IgD-negative memory B cell (primary cell): Measurements from ENCODE around the gene AGPAT2. TPM values are rescaled to one million over a fixed set of nuclear protein-coding genes. Genes with fewer than 3 reads are reported as not detected.

Experiments used
- H3K27ac Mint-ChIP-seq, 3 donors: one replicate each; pipeline ENCODE4 v1.8.0; 2020 to 2022; ENCODE audit warnings: mild to moderate bottlenecking in 3 of 3, mixed read lengths in 3 of 3, moderate library complexity in 1 of 3
- H3K27me3 Mint-ChIP-seq: one replicate; pipeline ENCODE4 v1.8.0; 2021; ENCODE audit warnings: mixed read lengths
- H3K36me3 Mint-ChIP-seq: one replicate; pipeline ENCODE4 v1.8.0; 2020; ENCODE audit warnings: mild to moderate bottlenecking, mixed read lengths
- H3K4me1 Mint-ChIP-seq, 3 donors: one replicate each; pipeline ENCODE4 v1.8.0; 2020 to 2022; ENCODE audit warnings: mixed read lengths in 3 of 3, mild to moderate bottlenecking in 1 of 3
- H3K4me3 Mint-ChIP-seq, 4 donors: one replicate each; pipeline ENCODE4 v1.8.0; 2020 to 2022; ENCODE audit warnings: mild to moderate bottlenecking in 4 of 4, mixed read lengths in 4 of 4, moderate library complexity in 3 of 4
- H3K9me3 Mint-ChIP-seq, 3 donors: one replicate each; pipeline ENCODE4 v1.8.0; 2020 to 2021; ENCODE audit warnings: mixed read lengths in 3 of 3, mild to moderate bottlenecking in 1 of 3
- polyA plus RNA-seq: library from polyadenylated mRNA; unstranded; fragments of 300-500 nt; fragmentation: Illumina TruSeq; gene quantifications from one replicate; pipeline ENCODE4 v1.2.3, GENCODE V29; 2021

Gene AGPAT2
- polyA plus RNA-seq, 1 donor from 2014 or later, result 42.0 TPM

GRCh38 chr9:136670576-136671253 is 16.5 kb downstream of the AGPAT2 start:
- no peaks in the 10 kb centered on the region for H3K9me3 Mint-ChIP-seq
- H3K27ac Mint-ChIP-seq, result no peak overlapping the region
- H3K4me3 Mint-ChIP-seq, result no peak overlapping the region
- peaks cover 9% of the 10 kb centered on the region for H3K27me3 Mint-ChIP-seq
- peaks cover 0 to 2% (median 2%) of the 10 kb centered on the region in 3 donors for H3K4me1 Mint-ChIP-seq
- H3K36me3 Mint-ChIP-seq, result no peaks in the 10 kb centered on the region

DNA sequence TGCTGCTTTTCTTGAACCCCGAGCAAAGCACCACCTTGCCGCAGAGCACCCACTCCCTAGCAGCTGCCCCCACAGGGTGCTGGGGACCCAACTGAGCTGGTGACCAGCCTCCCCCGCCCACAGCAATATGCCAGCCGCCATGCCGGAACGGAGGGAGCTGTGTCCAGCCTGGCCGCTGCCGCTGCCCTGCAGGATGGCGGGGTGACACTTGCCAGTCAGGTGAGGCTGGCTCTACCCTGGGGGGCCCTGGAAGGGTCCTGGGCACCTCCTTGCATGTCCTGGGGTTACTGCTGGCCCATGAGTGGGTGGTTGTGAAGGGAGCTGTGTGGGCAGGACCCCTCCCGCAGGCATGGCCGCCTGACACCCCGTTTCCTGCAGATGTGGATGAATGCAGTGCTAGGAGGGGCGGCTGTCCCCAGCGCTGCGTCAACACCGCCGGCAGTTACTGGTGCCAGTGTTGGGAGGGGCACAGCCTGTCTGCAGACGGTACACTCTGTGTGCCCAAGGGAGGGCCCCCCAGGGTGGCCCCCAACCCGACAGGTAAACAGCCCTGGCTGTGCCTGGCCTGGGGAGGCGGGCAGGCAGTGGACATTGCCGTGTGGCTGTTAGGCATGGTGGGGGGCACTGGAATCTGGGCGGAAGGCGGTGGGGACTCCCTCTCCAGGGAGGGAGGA is 17.3 kb downstream of the AGPAT2 start:
- Mint-ChIP-seq H3K27me3 (peaks cover 10% of the 10 kb centered on the region), H3K9me3 (no peaks in the 10 kb centered on the region), H3K4me3 (no peak overlapping the region), H3K36me3 (no peaks in the 10 kb centered on the region), H3K27ac (no peak overlapping the region), H3K4me1 (peaks cover 0 to 2% (median 2%) of the 10 kb centered on the region in 3 donors)

- Mint-ChIP-seq H3K36me3 (no peaks in the 10 kb centered on the region), H3K4me3 (peak overlapping the region in 1 of 4 donors; percentile 27), H3K27ac (no peak overlapping the region)
These were observed 18.1 kb downstream of the AGPAT2 start for GRCh38 chr9:136668983-136669790.

GRCh38 chr9:136667940-136668760 is 19.1 kb downstream of the AGPAT2 start:
- Mint-ChIP-seq H3K27ac (no peak overlapping the region), H3K4me3 (no peak overlapping the region), H3K9me3 (no peaks in the 10 kb centered on the region), H3K36me3 (no peaks in the 10 kb centered on the region), H3K27me3 (peaks cover 15% of the 10 kb centered on the region), H3K4me1 (peaks cover 0 to 2% (median 2%) of the 10 kb centered on the region in 3 donors)

More at GRCh38 chr9:136668983-136669790, 18.1 kb downstream of the AGPAT2 start:
- Mint-ChIP-seq H3K9me3 (no peaks in the 10 kb centered on the region), H3K27me3 (peaks cover 15% of the 10 kb centered on the region), H3K4me1 (peaks cover 0 to 2% (median 2%) of the 10 kb centered on the region in 3 donors)

- Mint-ChIP-seq H3K27me3 (peaks cover 18% of the 10 kb centered on the region), H3K9me3 (no peaks in the 10 kb centered on the region), H3K4me1 (peaks cover 0 to 2% (median 2%) of the 10 kb centered on the region in 3 donors), H3K4me3 (no peak overlapping the region), H3K27ac (no peak overlapping the region), H3K36me3 (no peaks in the 10 kb centered on the region)
These were observed 19.9 kb downstream of the AGPAT2 start for GRCh38 chr9:136667214-136667939.

DNA sequence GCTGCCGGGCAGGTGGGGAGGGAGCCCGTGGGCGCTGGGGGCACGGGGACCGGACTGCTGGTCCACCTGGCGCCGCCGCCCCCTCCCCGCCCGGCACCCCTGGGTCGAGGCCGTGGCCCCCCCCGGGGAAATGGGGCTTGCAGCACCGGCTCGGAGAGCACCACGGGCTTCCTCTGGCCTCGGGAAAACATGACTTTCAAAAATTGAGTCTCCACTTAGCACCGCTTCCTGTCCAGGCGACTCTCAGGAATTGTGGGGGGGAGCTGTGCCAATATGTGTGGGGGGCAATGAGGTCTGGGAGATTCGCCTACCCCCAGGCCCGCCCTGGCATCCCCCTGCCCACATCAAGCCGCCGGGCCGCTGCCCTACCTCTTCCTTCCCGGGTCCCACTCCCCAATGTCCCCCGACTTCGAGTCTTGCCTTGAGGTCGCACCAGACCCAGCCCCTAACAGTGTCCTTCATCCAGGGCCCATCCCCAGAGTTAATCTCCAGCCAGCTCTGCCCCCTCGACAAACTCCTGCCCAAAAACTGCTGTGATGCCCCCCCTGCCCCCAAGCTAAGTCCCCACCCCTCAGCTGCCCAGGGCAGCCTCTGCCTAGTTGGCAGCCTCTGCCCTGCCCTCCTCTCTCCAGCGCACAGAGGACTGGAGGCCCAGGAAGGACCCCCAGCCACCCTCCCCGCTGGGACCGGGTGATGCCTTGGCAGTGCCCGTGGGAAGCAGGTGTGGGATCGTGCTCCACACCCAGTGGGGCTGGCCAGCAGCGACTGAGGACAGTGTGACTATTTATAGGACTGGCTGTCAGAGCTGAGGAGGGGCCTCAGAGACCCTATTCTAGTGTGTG is 20.7 kb downstream of the AGPAT2 start:
- Mint-ChIP-seq H3K36me3 (no peaks in the 10 kb centered on the region), H3K27ac (no peak overlapping the region)

GRCh38 chr9:136665704-136666371 is 21.4 kb downstream of the AGPAT2 start:
- no peaks in the 10 kb centered on the region for H3K9me3 Mint-ChIP-seq
- H3K36me3 Mint-ChIP-seq, result no peaks in the 10 kb centered on the region
- H3K27me3 Mint-ChIP-seq, result peaks cover 21% of the 10 kb centered on the region
- peaks cover 0 to 2% (median 0%) of the 10 kb centered on the region in 3 donors for H3K4me1 Mint-ChIP-seq
- no peak overlapping the region for H3K4me3 Mint-ChIP-seq
- no peak overlapping the region for H3K27ac Mint-ChIP-seq

More for the DNA sequence above, 20.7 kb downstream of the AGPAT2 start:
- H3K4me3 Mint-ChIP-seq, result peak overlapping the region in 3 of 4 donors; percentile 27 to 73 (median 54)
- H3K4me1 Mint-ChIP-seq, result peaks cover 0 to 2% (median 2%) of the 10 kb centered on the region in 3 donors
- H3K9me3 Mint-ChIP-seq, result no peaks in the 10 kb centered on the region
- peaks cover 18% of the 10 kb centered on the region for H3K27me3 Mint-ChIP-seq

DNA sequence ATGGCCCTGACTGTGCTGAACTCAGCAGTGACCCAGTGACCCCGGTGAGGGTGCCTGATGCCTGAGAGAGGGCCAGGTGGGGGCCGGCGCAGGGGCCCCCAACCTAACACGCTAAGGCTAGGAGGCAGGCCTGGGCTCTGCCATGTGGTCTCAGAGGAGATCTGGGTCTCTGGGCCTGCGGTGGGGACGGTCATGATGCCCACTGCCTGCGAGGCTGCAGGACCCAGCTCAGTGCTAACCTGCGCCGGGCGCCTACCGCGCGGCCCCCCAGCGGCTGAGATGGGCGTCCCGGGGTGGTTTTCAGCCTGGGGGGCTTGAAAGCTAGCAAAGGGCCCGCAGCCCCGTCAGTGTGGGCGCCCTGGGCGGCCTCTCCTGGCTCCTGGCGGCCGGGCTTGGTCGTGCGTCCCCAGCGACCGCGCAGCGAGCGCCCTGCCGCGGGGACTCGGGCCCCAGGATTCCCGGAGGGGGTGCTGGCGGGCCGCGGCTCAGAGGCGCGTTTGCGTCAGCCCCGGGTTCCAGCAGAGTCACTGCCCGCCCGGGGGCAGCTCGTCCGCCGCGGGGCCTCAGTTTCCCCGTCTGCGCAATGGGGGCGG is 22.1 kb downstream of the AGPAT2 start:
- no peaks in the 10 kb centered on the region for H3K9me3 Mint-ChIP-seq
- peak overlapping the region; percentile 17 to 84 (median 70) for H3K4me3 Mint-ChIP-seq
- no peaks in the 10 kb centered on the region for H3K36me3 Mint-ChIP-seq
- H3K4me1 Mint-ChIP-seq, result peaks cover 0 to 2% (median 0%) of the 10 kb centered on the region in 3 donors
- no peak overlapping the region for H3K27ac Mint-ChIP-seq
- H3K27me3 Mint-ChIP-seq, result peaks cover 25% of the 10 kb centered on the region

GRCh38 chr9:136664000-136664915 is 23.0 kb downstream of the AGPAT2 start:
- Mint-ChIP-seq H3K4me3 (peak overlapping the region in 3 of 4 donors; percentile 17 to 72 (median 67)), H3K27ac (no peak overlapping the region), H3K9me3 (no peaks in the 10 kb centered on the region), H3K27me3 (peaks cover 26% of the 10 kb centered on the region), H3K36me3 (no peaks in the 10 kb centered on the region), H3K4me1 (peaks cover 0 to 2% (median 0%) of the 10 kb centered on the region in 3 donors)

- H3K4me3 Mint-ChIP-seq, result peak within 1 kb of the TSS in 2 of 4 donors; percentile 17 to 72
- peaks cover 0 to 5% (median 2%) of the 10 kb centered on the region in 3 donors for H3K4me1 Mint-ChIP-seq
- no peaks in the 10 kb centered on the region for H3K36me3 Mint-ChIP-seq
- no peak within 1 kb of the TSS for H3K27ac Mint-ChIP-seq
- H3K9me3 Mint-ChIP-seq, result no peaks in the 10 kb centered on the region
- peaks cover 28% of the 10 kb centered on the region for H3K27me3 Mint-ChIP-seq
These were observed 24.3 kb downstream of the AGPAT2 start, which contains the start of gene EGFL7 for GRCh38 chr9:136662656-136663581. Gene EGFL7 (plus strand): TSS chr9:136662916. CDS start chr9:136668283, 5,367 bp downstream.

GRCh38 chr9:136662326-136662655 is 25.0 kb downstream of the AGPAT2 start:
- H3K36me3 Mint-ChIP-seq, result no peaks in the 10 kb centered on the region
- H3K4me1 Mint-ChIP-seq, result peaks cover 0 to 8% (median 4%) of the 10 kb centered on the region in 3 donors
- peaks cover 33% of the 10 kb centered on the region for H3K27me3 Mint-ChIP-seq
- H3K4me3 Mint-ChIP-seq, result peak overlapping the region in 1 of 4 donors; percentile 17
- H3K27ac Mint-ChIP-seq, result no peak overlapping the region
- no peaks in the 10 kb centered on the region for H3K9me3 Mint-ChIP-seq
